SK-N-SH (cell line): ENCODE results near the gene WNT2. TPM values are rescaled to one million over a fixed set of nuclear protein-coding genes. Genes with fewer than 3 reads are reported as not detected.

ENCODE experiments used
- CTCF ChIA-PET: fragments of 300-600, 350-600 bp; formaldehyde crosslinking; extraction: SDS; loops from one replicate; lab custom pipeline; 2021; lab: Yijun Ruan, JAX
- POLR2A ChIA-PET: fragments of 350-600 bp; sonication (Branson Sonifier 250); formaldehyde crosslinking; extraction: SDS; loops from one replicate; lab custom pipeline; 2020; ENCODE audit warnings: antibody characterized with exemption, inconsistent platforms; lab: Yijun Ruan, JAX
- DNase-seq: peaks from one replicate; pipeline ENCODE4 v3.0.0; 2012
- H2AFZ ChIP-seq: fragments of 200-600 bp; sonication (generic); 2 replicates; pipeline ENCODE4 v1.8.1; 2016; ENCODE audit warnings: antibody characterized with exemption, mild to moderate bottlenecking, low read depth
- H3F3A ChIP-seq: fragments of 200-600 bp; sonication (generic); replicated peaks from 2 replicates; pipeline ENCODE3; 2016; ENCODE audit warnings: antibody characterized with exemption, mild to moderate bottlenecking; ENCODE audit not compliant: insufficient read depth
- H3K27ac ChIP-seq, 2 experiments: fragments of 200-500 bp in 1 of 2; fragments of 200-600 bp in 1 of 2; sonication (Bioruptor generic) in 1 of 2; sonication (generic), shearing (Covaris generic) in 1 of 2; 2 replicates each; pipeline versions ENCODE4 v1.5.1 to v1.6.1; 2014 to 2016; ENCODE audit warnings: low read depth in 2 of 2, inconsistent platforms in 1 of 2, low read length in 1 of 2, mild to moderate bottlenecking in 1 of 2, mixed read lengths in 1 of 2
- H3K27me3 ChIP-seq: fragments of 200-600 bp; sonication (generic), shearing (Covaris generic); 2 replicates; pipeline ENCODE4 v1.6.1; 2016; ENCODE audit warnings: mixed run types; ENCODE audit not compliant: insufficient read depth
- H3K36me3 ChIP-seq, 2 experiments: fragments of 200-500 bp in 1 of 2; fragments of 200-600 bp in 1 of 2; sonication (Bioruptor generic) in 1 of 2; sonication (generic) in 1 of 2; replicated peaks in 1 of 2; 2 replicates each; pipeline versions ENCODE3 to v1.5.1; 2014 to 2016; ENCODE audit warnings: low read length in 1 of 2, mild to moderate bottlenecking in 1 of 2; ENCODE audit not compliant: insufficient read depth in 2 of 2, control insufficient read depth in 1 of 2
- H3K4me1 ChIP-seq, 2 experiments: fragments of 200-500 bp in 1 of 2; fragments of 200-600 bp in 1 of 2; sonication (Bioruptor generic) in 1 of 2; sonication (generic), shearing (Covaris generic) in 1 of 2; 2 replicates each; pipeline versions ENCODE4 v1.5.1 to v1.6.1; 2014 to 2016; ENCODE audit warnings: low read depth in 1 of 2, low read length in 1 of 2, mixed run types in 1 of 2; ENCODE audit not compliant: insufficient read depth in 2 of 2, control insufficient read depth in 1 of 2
- H3K4me2 ChIP-seq: fragments of 200-600 bp; sonication (generic), shearing (Covaris generic); 2 replicates; pipeline ENCODE4 v1.6.1; 2017; ENCODE audit warnings: mixed run types
- H3K4me3 ChIP-seq, 2 experiments: fragments of 200-500 bp in 1 of 2; fragments of 200-600 bp in 1 of 2; sonication (Bioruptor generic) in 1 of 2; sonication (generic), shearing (Covaris generic) in 1 of 2; 2 replicates each; pipeline versions ENCODE4 v1.5.1 to v1.8.1; 2014 to 2016; ENCODE audit warnings: low read depth in 2 of 2, inconsistent platforms in 1 of 2, low read length in 1 of 2, mild to moderate bottlenecking in 1 of 2, mixed read lengths in 1 of 2, moderate library complexity in 1 of 2
- H3K79me2 ChIP-seq: fragments of 200-600 bp; sonication (generic); 2 replicates; pipeline ENCODE4 v1.8.1; 2017; ENCODE audit warnings: mild to moderate bottlenecking; ENCODE audit not compliant: insufficient read depth
- H3K9ac ChIP-seq: fragments of 200-600 bp; sonication (generic); 2 replicates; pipeline ENCODE4 v1.6.1; 2017; ENCODE audit warnings: mixed run types
- H3K9me2 ChIP-seq: fragments of 200-600 bp; sonication (generic); 2 replicates; pipeline ENCODE4 v1.6.1; 2017; ENCODE audit warnings: mixed run types
- H3K9me3 ChIP-seq: fragments of 200-600 bp; sonication (generic); 2 replicates; pipeline ENCODE4 v1.6.1; 2017; ENCODE audit warnings: mixed run types, mild to moderate bottlenecking, moderate library complexity
- H4K20me1 ChIP-seq: fragments of 200-600 bp; sonication (generic); 2 replicates; pipeline ENCODE4 v1.6.1; 2017; ENCODE audit warnings: mild to moderate bottlenecking, mixed run types; ENCODE audit not compliant: insufficient read depth
- ELF1 ChIP-seq: IDR thresholded peaks from 2 replicates; pipeline ENCODE4 v1.4.0; 2012
- FOSL2 ChIP-seq: IDR thresholded peaks from 2 replicates; pipeline ENCODE4 v1.4.0; 2012; ENCODE audit warnings: low read depth, mild to moderate bottlenecking, moderate library complexity, borderline replicate concordance
- FOXM1 ChIP-seq: IDR thresholded peaks from 2 replicates; pipeline ENCODE4 v1.4.0; 2012; ENCODE audit warnings: low read depth, mild to moderate bottlenecking
- JUND ChIP-seq: IDR thresholded peaks from 2 replicates; pipeline ENCODE4 v1.4.0; 2012
- MAX ChIP-seq: IDR thresholded peaks from 2 replicates; pipeline ENCODE4 v1.4.0; 2012; ENCODE audit warnings: low read depth
- NFIC ChIP-seq: IDR thresholded peaks from 2 replicates; pipeline ENCODE4 v1.4.0; 2012; ENCODE audit warnings: borderline replicate concordance
- NRF1 ChIP-seq: IDR thresholded peaks from 2 replicates; pipeline ENCODE4 v1.6.1; 2012; ENCODE audit warnings: low read depth, mild to moderate bottlenecking, low read length
- RAD21 ChIP-seq: IDR thresholded peaks from 2 replicates; pipeline ENCODE4 v1.6.1; 2012; ENCODE audit warnings: mild to moderate bottlenecking, low read length
- RCOR1 ChIP-seq: fragments of 150-350 bp; IDR thresholded peaks from 2 replicates; pipeline ENCODE4 v1.6.1; 2017; ENCODE audit warnings: antibody characterized with exemption, low read length
- SIN3A ChIP-seq: IDR thresholded peaks from 2 replicates; pipeline ENCODE4 v1.6.1; 2012; ENCODE audit warnings: low read depth, mild to moderate bottlenecking, low read length, moderate library complexity, borderline replicate concordance
- SMC3 ChIP-seq: IDR thresholded peaks from 2 replicates; pipeline ENCODE4 v1.6.1; 2012; ENCODE audit warnings: low read depth, low read length, improper control_type of control experiment
- TEAD4 ChIP-seq: IDR thresholded peaks from 2 replicates; pipeline ENCODE4 v1.4.0; 2012; ENCODE audit warnings: mild to moderate bottlenecking, borderline replicate concordance; ENCODE audit not compliant: insufficient read depth
- USF1 ChIP-seq: IDR thresholded peaks from 2 replicates; pipeline ENCODE4 v1.4.0; 2012; ENCODE audit warnings: low read depth, borderline replicate concordance
- YY1 ChIP-seq: IDR thresholded peaks from 2 replicates; pipeline ENCODE4 v1.4.0; 2012; ENCODE audit warnings: low read depth, mild to moderate bottlenecking
- whole genome bisulfite sequencing: methylation state at CpG from one replicate; pipeline ENCODE4 v1.1.6; 2017; ENCODE audit warnings: low lambda C conversion rate; 5-methylcytosine and 5-hydroxymethylcytosine counted together
- polyA plus RNA-seq, 3 experiments: library from polyadenylated mRNA; depleted of rRNA; stranded (reverse); fragments of >200 nt; gene quantifications; 2 replicates each; pipeline ENCODE4 v1.2.3, GENCODE V29; 2012
- TF ChIP-seq, protein P1 (sequence below): IDR thresholded peaks from 2 replicates; pipeline ENCODE4 v1.6.1; 2012; ENCODE audit warnings: mild to moderate bottlenecking, low read depth, low read length, moderate library complexity
- TF ChIP-seq, protein P2 (sequence below): fragments of 150-350 bp; IDR thresholded peaks from 2 replicates; pipeline ENCODE4 v1.6.1; 2017; ENCODE audit warnings: antibody characterized with exemption, low read length, low read depth, borderline replicate concordance

The WNT2 gene
- polyA plus RNA-seq, 1 of the 3 experiments (the other 2 are of a cell fraction): not detected

DNA sequence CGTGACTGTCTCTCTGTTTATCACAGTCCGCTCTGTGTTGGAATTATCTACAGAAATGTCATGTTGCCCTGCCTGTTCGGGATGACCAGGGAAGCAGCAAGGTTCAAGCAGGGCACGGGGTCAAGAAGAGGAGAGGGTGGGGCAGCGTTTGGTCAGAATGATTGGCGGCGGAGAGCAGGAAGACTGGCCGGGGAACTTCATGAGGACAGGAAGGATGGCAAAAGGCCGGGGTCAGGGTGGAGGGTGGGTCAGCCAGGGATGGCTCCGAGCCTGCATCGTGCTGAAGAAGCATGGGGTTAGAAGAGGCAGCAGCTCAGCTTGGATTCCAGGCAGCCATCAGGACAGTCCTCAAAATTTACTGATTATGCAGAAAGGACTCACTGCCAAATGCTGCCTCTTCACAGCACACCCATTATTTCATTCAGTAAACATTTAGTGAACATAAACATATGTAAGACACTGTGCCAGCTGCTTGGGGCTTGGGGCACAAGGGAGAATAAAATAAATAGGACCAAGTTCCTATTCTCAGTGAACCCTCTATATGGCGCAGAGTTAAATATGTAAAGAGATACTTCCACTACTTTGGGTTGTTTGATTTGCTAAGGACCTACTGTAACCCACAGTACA, 42.8 kb downstream of the WNT2 start:
- Histone ChIP-seq H3K9me3 (no peaks in the 10 kb centered on the region), H3K27ac (no peak overlapping the region), H4K20me1 (no peaks in the 10 kb centered on the region), H3K36me3 (no peaks in the 10 kb centered on the region), H3K4me2 (no peak overlapping the region), H3K4me1 (no peaks in the 10 kb centered on the region), H3K27me3 (no peaks in the 10 kb centered on the region), H3K4me3 (no peak overlapping the region), H3K9me2 (no peaks in the 10 kb centered on the region), H2AFZ (no peak overlapping the region), H3K79me2 (no peaks in the 10 kb centered on the region), H3F3A (no peaks in the 10 kb centered on the region), H3K9ac (no peak overlapping the region)
- no peak for DNase-seq
- TF ChIP-seq, protein P1, sequence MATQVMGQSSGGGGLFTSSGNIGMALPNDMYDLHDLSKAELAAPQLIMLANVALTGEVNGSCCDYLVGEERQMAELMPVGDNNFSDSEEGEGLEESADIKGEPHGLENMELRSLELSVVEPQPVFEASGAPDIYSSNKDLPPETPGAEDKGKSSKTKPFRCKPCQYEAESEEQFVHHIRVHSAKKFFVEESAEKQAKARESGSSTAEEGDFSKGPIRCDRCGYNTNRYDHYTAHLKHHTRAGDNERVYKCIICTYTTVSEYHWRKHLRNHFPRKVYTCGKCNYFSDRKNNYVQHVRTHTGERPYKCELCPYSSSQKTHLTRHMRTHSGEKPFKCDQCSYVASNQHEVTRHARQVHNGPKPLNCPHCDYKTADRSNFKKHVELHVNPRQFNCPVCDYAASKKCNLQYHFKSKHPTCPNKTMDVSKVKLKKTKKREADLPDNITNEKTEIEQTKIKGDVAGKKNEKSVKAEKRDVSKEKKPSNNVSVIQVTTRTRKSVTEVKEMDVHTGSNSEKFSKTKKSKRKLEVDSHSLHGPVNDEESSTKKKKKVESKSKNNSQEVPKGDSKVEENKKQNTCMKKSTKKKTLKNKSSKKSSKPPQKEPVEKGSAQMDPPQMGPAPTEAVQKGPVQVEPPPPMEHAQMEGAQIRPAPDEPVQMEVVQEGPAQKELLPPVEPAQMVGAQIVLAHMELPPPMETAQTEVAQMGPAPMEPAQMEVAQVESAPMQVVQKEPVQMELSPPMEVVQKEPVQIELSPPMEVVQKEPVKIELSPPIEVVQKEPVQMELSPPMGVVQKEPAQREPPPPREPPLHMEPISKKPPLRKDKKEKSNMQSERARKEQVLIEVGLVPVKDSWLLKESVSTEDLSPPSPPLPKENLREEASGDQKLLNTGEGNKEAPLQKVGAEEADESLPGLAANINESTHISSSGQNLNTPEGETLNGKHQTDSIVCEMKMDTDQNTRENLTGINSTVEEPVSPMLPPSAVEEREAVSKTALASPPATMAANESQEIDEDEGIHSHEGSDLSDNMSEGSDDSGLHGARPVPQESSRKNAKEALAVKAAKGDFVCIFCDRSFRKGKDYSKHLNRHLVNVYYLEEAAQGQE: no peak
- no peak for TF ChIP-seq MAX
- TF ChIP-seq RCOR1: no peak
- TF ChIP-seq JUND: no peak
- TF ChIP-seq RAD21: no peak
- TF ChIP-seq FOSL2: no peak
- TF ChIP-seq SMC3: no peak
- TF ChIP-seq, protein P2, sequence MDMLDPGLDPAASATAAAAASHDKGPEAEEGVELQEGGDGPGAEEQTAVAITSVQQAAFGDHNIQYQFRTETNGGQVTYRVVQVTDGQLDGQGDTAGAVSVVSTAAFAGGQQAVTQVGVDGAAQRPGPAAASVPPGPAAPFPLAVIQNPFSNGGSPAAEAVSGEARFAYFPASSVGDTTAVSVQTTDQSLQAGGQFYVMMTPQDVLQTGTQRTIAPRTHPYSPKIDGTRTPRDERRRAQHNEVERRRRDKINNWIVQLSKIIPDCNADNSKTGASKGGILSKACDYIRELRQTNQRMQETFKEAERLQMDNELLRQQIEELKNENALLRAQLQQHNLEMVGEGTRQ: no peak
- TF ChIP-seq USF1: no peak
- no peak for TF ChIP-seq SIN3A
- no peak for TF ChIP-seq TEAD4
- TF ChIP-seq ELF1: no peak
- no peak for TF ChIP-seq NRF1
- TF ChIP-seq NFIC: no peak
- TF ChIP-seq YY1: no peak
- no peak for TF ChIP-seq FOXM1
- WGBS: 81% methylated on average over 12 of the region's 12 CpGs
- POLR2A ChIA-PET: no interaction called here
- CTCF ChIA-PET: interaction anchor here (0.8 to 1.3 kb wide), 3 partner anchors 23 to 105 kb away, joined by 3 read pairs; no protein-coding TSS in a partner anchor
